Measurements from ENCODE around the gene BABAM2. TPM values are rescaled to one million over a fixed set of nuclear protein-coding genes. Genes with fewer than 3 reads are reported as not detected.

Gene BABAM2
- total and polyA plus RNA-seq, 11 donors, result 22.2 to 75.1 (median 62.5) TPM

DNA sequence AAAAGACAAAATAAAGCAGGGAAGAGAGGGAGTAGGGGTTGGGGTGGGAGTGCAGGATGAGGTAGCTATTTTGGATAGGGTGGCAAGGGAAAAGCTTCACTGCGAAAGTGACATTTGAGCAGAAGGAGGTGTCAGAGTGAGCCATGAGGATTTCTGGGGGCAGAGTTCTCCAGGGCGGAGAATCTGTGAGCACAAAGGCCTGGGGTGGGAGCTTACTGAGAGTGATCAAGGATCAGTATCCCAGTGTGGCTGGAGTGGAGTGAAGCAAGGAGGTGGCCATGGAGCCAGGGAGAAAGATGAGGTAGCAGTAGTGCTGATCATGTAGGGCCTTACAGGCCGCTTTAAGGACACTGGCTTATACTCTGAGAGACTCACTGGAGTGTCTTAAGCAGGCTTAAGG, 291.3 kb downstream of the BABAM2 start:
- peaks cover 0 to 5% (median 0%) of the 10 kb centered on the region in 12 donors for H3K4me1 ChIP-seq
- no peak for DNase-seq
- no peak for ATAC-seq
- no peak overlapping the region for H3K4me3 ChIP-seq
- H3K27ac ChIP-seq, result no peak overlapping the region
- WGBS, 4 donors, result 92 to 98% (median 96%) methylated on average over 3 of the region's 3 CpGs
- TF ChIP-seq POLR2A (IDR thresholded peaks at IDR 0.05) (no peak), CTCF (IDR thresholded peaks at IDR 0.05) (no peak)
- H3K27me3 ChIP-seq, result no peaks in the 10 kb centered on the region
- H3K9me3 ChIP-seq, result peaks cover 0 to 13% (median 4%) of the 10 kb centered on the region in 12 donors
- intact Hi-C loops (cut with DNase I), result no loop called here
- H3K36me3 ChIP-seq, result no peaks in the 10 kb centered on the region

DNA sequence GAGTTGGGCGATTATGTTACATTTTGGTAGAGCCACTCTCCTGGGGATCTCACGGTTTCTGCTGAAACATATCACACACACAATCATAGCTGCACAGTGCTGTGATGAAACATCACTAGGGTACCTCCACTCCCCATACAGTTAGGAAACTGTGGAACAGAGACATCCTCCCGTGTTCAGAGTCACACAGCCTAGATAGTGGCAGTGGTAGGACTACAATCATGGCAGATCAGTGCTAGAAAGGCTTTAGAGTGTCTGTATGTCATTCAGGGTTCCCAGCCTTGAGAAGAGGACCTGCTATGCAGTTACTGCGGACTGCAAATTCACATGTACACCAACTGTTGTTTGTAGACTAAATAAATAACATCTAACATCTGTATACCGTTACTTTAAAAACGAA, 291.8 kb downstream of the BABAM2 start:
- intact Hi-C loops (cut with DNase I), result no loop called here
- WGBS, 4 donors, result 87 to 96% (median 90%) methylated on average over 6 of the region's 6 CpGs
- peak in 1 of 4 donors; percentile 16 for ATAC-seq

GRCh38 chr2:28185153-28185552, 294.6 kb downstream of the BABAM2 start:
- Histone ChIP-seq H3K27me3 (no peaks in the 10 kb centered on the region), H3K4me1 (no peaks in the 10 kb centered on the region), H3K9me3 (peaks cover 0 to 5% (median 0%) of the 10 kb centered on the region in 12 donors), H3K36me3 (no peaks in the 10 kb centered on the region), H3K4me3 (no peak overlapping the region), H3K27ac (no peak overlapping the region)
- TF ChIP-seq POLR2A (IDR thresholded peaks at IDR 0.05) (no peak), CTCF (IDR thresholded peaks at IDR 0.05) (no peak)
- DNase-seq (no peak), ATAC-seq (no peak)
- 69 to 86% (median 79%) methylated on average over 5 of the region's 5 CpGs for WGBS, 4 donors
- intact Hi-C loops (cut with DNase I), result no loop called here

More for the DNA sequence above, 291.8 kb downstream of the BABAM2 start:
- TF ChIP-seq POLR2A (IDR thresholded peaks at IDR 0.05), result no peak
- no peak for TF ChIP-seq CTCF (IDR thresholded peaks at IDR 0.05)
- no peak for DNase-seq
- H3K4me3 ChIP-seq, result no peak overlapping the region
- peaks cover 0 to 5% (median 0%) of the 10 kb centered on the region in 12 donors for H3K4me1 ChIP-seq
- H3K36me3 ChIP-seq, result no peaks in the 10 kb centered on the region
- peaks cover 0 to 7% (median 0%) of the 10 kb centered on the region in 12 donors for H3K9me3 ChIP-seq
- no peak overlapping the region for H3K27ac ChIP-seq
- H3K27me3 ChIP-seq, result no peaks in the 10 kb centered on the region

DNA sequence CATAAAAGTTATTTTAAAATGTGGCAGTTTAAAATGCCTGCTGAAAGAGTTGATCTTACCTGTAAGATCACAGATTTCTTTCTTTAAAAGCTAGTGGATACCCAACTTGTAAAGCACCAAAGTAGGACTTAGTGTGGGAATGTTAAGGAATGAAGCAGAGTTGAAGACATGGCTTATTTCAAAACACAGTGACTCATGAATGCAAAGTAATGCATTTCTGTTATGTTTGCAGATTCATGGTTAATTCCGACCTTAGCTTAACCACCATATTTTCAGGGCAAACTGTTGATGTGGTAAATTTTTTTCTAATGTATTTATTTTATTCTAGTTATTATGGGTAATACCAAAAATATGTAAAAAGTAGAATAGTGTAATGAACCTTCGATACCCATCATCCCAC, 295.4 kb downstream of the BABAM2 start:
- intact Hi-C loops (cut with DNase I), result no loop called here
- WGBS, 4 donors, result 96 to 98% (median 98%) methylated on average over 2 of the region's 2 CpGs
- Histone ChIP-seq H3K27me3 (no peaks in the 10 kb centered on the region), H3K36me3 (no peaks in the 10 kb centered on the region), H3K27ac (no peak overlapping the region), H3K4me1 (no peaks in the 10 kb centered on the region), H3K4me3 (no peak overlapping the region), H3K9me3 (peaks cover 0 to 4% (median 0%) of the 10 kb centered on the region in 12 donors)
- TF ChIP-seq CTCF (IDR thresholded peaks at IDR 0.05), result no peak
- TF ChIP-seq POLR2A (IDR thresholded peaks at IDR 0.05), result no peak
- ATAC-seq, result no peak
- no peak for DNase-seq

All from heart left ventricle (tissue), 16 donors.